Rectal smooth muscle tissue (tissue), 1 donor: ENCODE measurements around the gene MUSTN1.

Experiments used
- H3K27ac ChIP-seq: one replicate; pipeline ENCODE4 v1.7.0; 2013; ENCODE audit warnings: low read depth, low read length, inconsistent platforms
- H3K27me3 ChIP-seq: one replicate; pipeline ENCODE4 v1.7.0; 2013; ENCODE audit warnings: low read length; ENCODE audit not compliant: control insufficient read depth, insufficient read depth
- H3K36me3 ChIP-seq: one replicate; pipeline ENCODE4 v1.7.0; 2013; ENCODE audit warnings: low read length; ENCODE audit not compliant: control insufficient read depth, insufficient read depth
- H3K4me1 ChIP-seq: one replicate; pipeline ENCODE4 v1.7.0; 2013; ENCODE audit warnings: low read length; ENCODE audit not compliant: control insufficient read depth, insufficient read depth
- H3K4me3 ChIP-seq: one replicate; pipeline ENCODE4 v1.7.0; 2013; ENCODE audit warnings: low read length
- H3K9ac ChIP-seq: one replicate; pipeline ENCODE4 v1.7.0; 2013; ENCODE audit warnings: low read length

Gene MUSTN1

GRCh38 chr3:52834871-52835501 lies at the start of gene MUSTN1:
TSS of gene MUSTN1 (minus strand) at chr3:52835019. CDS start at chr3:52834948, 71 bp downstream.
- peak within 1 kb of the TSS; percentile 10 for H3K27ac ChIP-seq
- no peak within 1 kb of the TSS for H3K4me3 ChIP-seq
- H3K9ac ChIP-seq = no peak within 1 kb of the TSS
- peaks cover 9% of the 10 kb centered on the region for H3K4me1 ChIP-seq
- H3K27me3 ChIP-seq = no peaks in the 10 kb centered on the region
- peaks cover 3% of the 10 kb centered on the region for H3K36me3 ChIP-seq

GRCh38 chr3:52882377-52882776 lies 47.6 kb upstream of the MUSTN1 start:
- Histone ChIP-seq H3K4me3 (no peak overlapping the region), H3K4me1 (no peaks in the 10 kb centered on the region), H3K27ac (no peak overlapping the region), H3K36me3 (peaks cover 3% of the 10 kb centered on the region), H3K27me3 (no peaks in the 10 kb centered on the region), H3K9ac (no peak overlapping the region)

GRCh38 chr3:52881871-52882270 lies 47.1 kb upstream of the MUSTN1 start:
- peaks cover 3% of the 10 kb centered on the region for H3K36me3 ChIP-seq
- H3K9ac ChIP-seq = no peak overlapping the region
- H3K4me1 ChIP-seq = no peaks in the 10 kb centered on the region
- H3K4me3 ChIP-seq = no peak overlapping the region
- H3K27ac ChIP-seq = no peak overlapping the region
- H3K27me3 ChIP-seq = no peaks in the 10 kb centered on the region

GRCh38 chr3:52880474-52880873 lies 45.7 kb upstream of the MUSTN1 start:
- no peak overlapping the region for H3K4me3 ChIP-seq
- H3K27ac ChIP-seq = no peak overlapping the region
- no peaks in the 10 kb centered on the region for H3K36me3 ChIP-seq
- H3K4me1 ChIP-seq = no peaks in the 10 kb centered on the region
- no peak overlapping the region for H3K9ac ChIP-seq
- H3K27me3 ChIP-seq = no peaks in the 10 kb centered on the region

- no peaks in the 10 kb centered on the region for H3K4me1 ChIP-seq
- H3K36me3 ChIP-seq = no peaks in the 10 kb centered on the region
- no peak overlapping the region for H3K9ac ChIP-seq
- H3K4me3 ChIP-seq = no peak overlapping the region
- H3K27me3 ChIP-seq = no peaks in the 10 kb centered on the region
- no peak overlapping the region for H3K27ac ChIP-seq
Measured at GRCh38 chr3:52880047-52880446, 45.2 kb upstream of the MUSTN1 start.

- H3K4me3 ChIP-seq = no peak overlapping the region
- H3K36me3 ChIP-seq = no peaks in the 10 kb centered on the region
Measured at GRCh38 chr3:52879581-52879980, 44.8 kb upstream of the MUSTN1 start.

GRCh38 chr3:52879090-52879489 lies 44.3 kb upstream of the MUSTN1 start:
- H3K36me3 ChIP-seq = no peaks in the 10 kb centered on the region
- H3K4me1 ChIP-seq = no peaks in the 10 kb centered on the region
- no peak overlapping the region for H3K27ac ChIP-seq
- no peak overlapping the region for H3K4me3 ChIP-seq
- no peak overlapping the region for H3K9ac ChIP-seq
- H3K27me3 ChIP-seq = no peaks in the 10 kb centered on the region

More at GRCh38 chr3:52879581-52879980, 44.8 kb upstream of the MUSTN1 start:
- Histone ChIP-seq H3K9ac (no peak overlapping the region), H3K27ac (no peak overlapping the region), H3K27me3 (no peaks in the 10 kb centered on the region), H3K4me1 (no peaks in the 10 kb centered on the region)

GRCh38 chr3:52877085-52877484 lies 42.3 kb upstream of the MUSTN1 start:
- Histone ChIP-seq H3K4me1 (no peaks in the 10 kb centered on the region), H3K27ac (no peak overlapping the region), H3K4me3 (no peak overlapping the region), H3K9ac (no peak overlapping the region), H3K27me3 (no peaks in the 10 kb centered on the region), H3K36me3 (no peaks in the 10 kb centered on the region)

- H3K4me3 ChIP-seq = no peak overlapping the region
- H3K9ac ChIP-seq = no peak overlapping the region
Measured at GRCh38 chr3:52874864-52875587, 40.2 kb upstream of the MUSTN1 start.

GRCh38 chr3:52874160-52874701 lies 39.4 kb upstream of the MUSTN1 start:
- Histone ChIP-seq H3K9ac (no peak overlapping the region), H3K27me3 (no peaks in the 10 kb centered on the region), H3K36me3 (no peaks in the 10 kb centered on the region), H3K27ac (no peak overlapping the region), H3K4me1 (no peaks in the 10 kb centered on the region), H3K4me3 (no peak overlapping the region)

More at GRCh38 chr3:52874864-52875587, 40.2 kb upstream of the MUSTN1 start:
- H3K27ac ChIP-seq = no peak overlapping the region
- H3K36me3 ChIP-seq = no peaks in the 10 kb centered on the region
- H3K4me1 ChIP-seq = no peaks in the 10 kb centered on the region
- no peaks in the 10 kb centered on the region for H3K27me3 ChIP-seq

GRCh38 chr3:52873433-52874159 lies 38.8 kb upstream of the MUSTN1 start:
- H3K27me3 ChIP-seq = no peaks in the 10 kb centered on the region
- H3K36me3 ChIP-seq = no peaks in the 10 kb centered on the region
- no peak overlapping the region for H3K9ac ChIP-seq
- H3K4me1 ChIP-seq = no peaks in the 10 kb centered on the region
- no peak overlapping the region for H3K4me3 ChIP-seq
- no peak overlapping the region for H3K27ac ChIP-seq

- Histone ChIP-seq H3K4me1 (no peaks in the 10 kb centered on the region), H3K4me3 (no peak overlapping the region), H3K9ac (no peak overlapping the region), H3K36me3 (no peaks in the 10 kb centered on the region), H3K27ac (no peak overlapping the region), H3K27me3 (no peaks in the 10 kb centered on the region)
Measured at GRCh38 chr3:52872245-52872644, 37.4 kb upstream of the MUSTN1 start.
